SJCRH30 (cell line): Measurements from ENCODE around the gene LAMB2. TPM values are rescaled to one million over a fixed set of nuclear protein-coding genes. Genes with fewer than 3 reads are reported as not detected.

Experiments
- DNase-seq, 2 experiments: peaks; one replicate each; pipeline ENCODE4 v3.0.0-alpha.2; 2015 to 2020
- H3K27ac ChIP-seq: fragments of 250-450 bp; sonication (Bioruptor Pico); 2 replicates; pipeline ENCODE4 v1.5.1; 2020; ENCODE audit warnings: mild to moderate bottlenecking, moderate library complexity
- H3K27me3 ChIP-seq: fragments of 250-450 bp; sonication (Bioruptor Pico); 2 replicates; pipeline ENCODE4 v1.5.1; 2020; ENCODE audit warnings: mild to moderate bottlenecking, moderate library complexity
- H3K36me3 ChIP-seq: fragments of 250-450 bp; sonication (Bioruptor Pico); 2 replicates; pipeline ENCODE4 v1.5.1; 2020; ENCODE audit warnings: mild to moderate bottlenecking, moderate library complexity
- H3K4me1 ChIP-seq: fragments of 250-450 bp; sonication (Bioruptor Pico); 2 replicates; pipeline ENCODE4 v1.5.1; 2020; ENCODE audit warnings: mild to moderate bottlenecking, moderate library complexity
- H3K4me3 ChIP-seq: fragments of 250-450 bp; sonication (Bioruptor Pico); 2 replicates; pipeline ENCODE4 v1.5.1; 2020; ENCODE audit warnings: mild to moderate bottlenecking, moderate library complexity
- H3K9me3 ChIP-seq: fragments of 250-450 bp; sonication (Bioruptor Pico); replicated peaks from 2 replicates; pipeline ENCODE4 v1.5.1; 2020; ENCODE audit warnings: mild to moderate bottlenecking, moderate library complexity
- total RNA-seq: library from RNA; depleted of rRNA; stranded (reverse); fragments of >200 nt; shearing (Covaris generic); gene quantifications from 2 replicates; pipeline ENCODE4 v1.2.3, GENCODE V29; 2014; rRNA removed

Gene LAMB2
- total RNA-seq: 49.7 and 53.4 TPM in 2 replicates

DNA sequence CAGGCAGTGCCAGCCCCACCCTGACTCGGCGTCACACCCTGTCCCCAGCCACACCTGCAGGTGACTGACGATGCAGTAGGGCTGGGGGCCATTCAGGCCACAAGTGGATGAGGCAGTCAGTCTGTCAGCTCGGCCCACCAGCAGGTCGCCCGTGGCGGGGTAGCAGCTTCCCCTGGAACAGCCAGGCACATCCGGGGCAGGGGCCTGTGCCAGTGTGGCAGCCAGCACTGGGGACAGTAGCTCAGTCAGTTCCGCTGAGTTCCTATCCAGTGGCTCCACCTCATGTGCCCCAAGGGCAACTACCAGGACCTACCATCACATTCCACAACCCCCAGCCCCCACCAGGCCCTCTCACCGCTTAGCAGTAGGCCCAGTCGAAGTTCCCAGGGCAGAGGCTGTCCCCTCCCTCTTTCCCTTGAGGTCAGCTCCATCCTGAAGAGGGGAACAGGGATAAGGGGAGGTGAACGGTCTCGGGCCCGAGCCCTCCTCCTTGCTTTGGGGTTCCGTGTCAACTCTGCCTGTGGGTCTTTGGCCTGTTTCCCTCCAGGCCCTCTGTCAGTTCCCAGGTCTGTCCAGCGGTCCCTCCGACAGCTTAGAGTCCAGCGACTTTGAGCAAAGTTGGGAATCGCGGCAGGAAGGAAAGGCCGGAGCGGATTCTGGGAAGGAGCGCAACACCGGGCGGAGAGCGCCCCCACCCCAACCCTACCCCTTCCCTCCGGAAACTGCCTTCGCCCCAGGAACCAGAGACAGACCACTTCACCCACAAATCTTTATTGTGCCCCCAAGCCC lies at the start of gene LAMB2:
LAMB2 (minus strand) TSS at position 614 of the 789 bp plus-strand sequence; CDS start at position 431, 183 bp downstream.
- no peaks in the 10 kb centered on the region; the same call in 1 of the 2 replicates for H3K4me1 ChIP-seq
- H3K4me3 ChIP-seq: peak within 1 kb of the TSS; percentile 65
- no peaks in the 10 kb centered on the region for H3K27me3 ChIP-seq
- no peaks in the 10 kb centered on the region for H3K9me3 ChIP-seq
- H3K27ac ChIP-seq: peak within 1 kb of the TSS; percentile 55
- no peaks in the 10 kb centered on the region for H3K36me3 ChIP-seq
- DNase-seq: peak; percentile 76 to 82

- Histone ChIP-seq H3K9me3 (no peaks in the 10 kb centered on the region), H3K4me3 (no peak overlapping the region), H3K4me1 (no peaks in the 10 kb centered on the region), H3K27me3 (no peaks in the 10 kb centered on the region), H3K27ac (no peak overlapping the region), H3K36me3 (no peaks in the 10 kb centered on the region)
- DNase-seq: no peak
Observed at GRCh38 chr3:49181351-49181750, 48.5 kb upstream of the LAMB2 start.

DNA sequence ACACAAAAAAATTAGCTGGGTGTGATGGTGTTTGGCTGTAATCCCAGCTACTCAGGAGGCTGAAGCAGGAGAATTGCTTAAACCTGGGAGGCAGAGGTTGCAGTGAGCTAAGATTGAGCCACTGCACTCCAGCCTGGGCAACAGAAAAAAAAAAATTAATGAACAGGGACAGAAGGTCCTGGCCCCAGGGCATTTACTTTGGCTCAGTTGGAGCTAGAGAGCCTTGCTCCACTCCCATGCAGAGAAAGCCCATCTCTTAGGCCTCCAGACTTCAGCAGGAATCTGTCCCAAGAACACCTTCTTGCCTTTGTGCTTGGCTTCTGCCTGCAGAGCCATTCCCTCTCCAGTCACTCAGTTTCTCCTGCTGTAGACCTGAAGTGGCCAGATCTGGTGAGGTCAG lies 47.3 kb upstream of the LAMB2 start:
- no peak for DNase-seq
- Histone ChIP-seq H3K36me3 (no peaks in the 10 kb centered on the region), H3K4me1 (no peaks in the 10 kb centered on the region)

GRCh38 chr3:49177073-49177472 lies 44.2 kb upstream of the LAMB2 start:
- no peak overlapping the region for H3K4me3 ChIP-seq
- no peak overlapping the region for H3K27ac ChIP-seq
- no peaks in the 10 kb centered on the region for H3K36me3 ChIP-seq
- no peaks in the 10 kb centered on the region for H3K27me3 ChIP-seq
- DNase-seq: no peak
- no peaks in the 10 kb centered on the region for H3K9me3 ChIP-seq
- peaks cover 8% of the 10 kb centered on the region for H3K4me1 ChIP-seq

More for the DNA sequence above, 47.3 kb upstream of the LAMB2 start:
- Histone ChIP-seq H3K27ac (no peak overlapping the region), H3K27me3 (no peaks in the 10 kb centered on the region), H3K9me3 (no peaks in the 10 kb centered on the region), H3K4me3 (no peak overlapping the region)

DNA sequence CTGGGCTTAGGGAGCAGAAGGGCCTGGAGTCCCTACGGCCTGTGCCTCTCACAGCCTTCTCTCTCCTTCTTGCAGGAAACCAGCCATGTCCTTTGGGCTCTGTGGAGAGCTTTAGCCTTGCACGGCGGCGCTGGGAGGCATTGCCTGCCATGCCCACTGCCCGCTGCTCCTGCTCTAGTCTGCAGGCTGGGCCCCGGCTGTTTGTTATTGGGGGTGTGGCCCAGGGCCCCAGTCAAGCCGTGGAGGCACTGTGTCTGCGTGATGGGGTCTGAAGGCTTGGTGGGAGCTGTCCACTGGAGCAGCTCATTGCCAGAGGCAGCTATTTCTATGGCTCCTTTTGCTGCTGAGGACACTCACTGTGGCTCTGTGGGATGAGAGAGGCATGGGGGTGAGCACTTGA lies 42.7 kb upstream of the LAMB2 start:
- no peak overlapping the region for H3K27ac ChIP-seq
- no peaks in the 10 kb centered on the region for H3K36me3 ChIP-seq
- DNase-seq: no peak
- H3K27me3 ChIP-seq: no peaks in the 10 kb centered on the region
- H3K4me3 ChIP-seq: no peak overlapping the region
- peaks cover 8% of the 10 kb centered on the region for H3K4me1 ChIP-seq
- no peaks in the 10 kb centered on the region for H3K9me3 ChIP-seq

DNA sequence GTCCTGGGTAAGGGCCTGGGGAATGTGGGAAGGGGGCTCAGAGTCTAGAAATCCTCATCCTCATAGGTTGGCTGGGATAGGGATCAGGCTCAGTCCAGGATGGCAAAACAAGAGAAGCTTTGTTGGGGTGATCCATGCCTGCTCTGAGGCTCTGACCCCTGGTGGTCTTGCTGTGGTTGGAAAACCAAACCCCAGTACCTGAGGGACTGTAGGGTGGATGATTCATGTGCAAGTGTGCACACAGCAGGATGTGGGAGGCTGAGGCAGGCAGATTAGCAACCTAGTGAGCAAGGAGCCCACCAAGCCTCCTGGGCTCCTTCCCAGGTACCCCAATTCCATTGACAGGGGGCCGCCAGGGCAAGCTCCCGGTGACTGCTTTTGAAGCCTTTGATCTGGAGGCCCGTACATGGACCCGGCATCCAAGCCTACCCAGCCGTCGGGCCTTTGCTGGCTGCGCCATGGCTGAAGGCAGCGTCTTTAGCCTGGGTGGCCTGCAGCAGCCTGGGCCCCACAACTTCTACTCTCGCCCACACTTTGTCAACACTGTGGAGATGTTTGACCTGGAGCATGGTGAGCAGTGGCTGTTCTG lies 41.6 kb upstream of the LAMB2 start:
- Histone ChIP-seq H3K4me1 (peaks cover 8% of the 10 kb centered on the region), H3K4me3 (no peak overlapping the region), H3K27me3 (no peaks in the 10 kb centered on the region), H3K36me3 (no peaks in the 10 kb centered on the region), H3K9me3 (no peaks in the 10 kb centered on the region), H3K27ac (no peak overlapping the region)
- no peak for DNase-seq

GRCh38 chr3:49173792-49174170 lies 40.9 kb upstream of the LAMB2 start:
- H3K27me3 ChIP-seq: no peaks in the 10 kb centered on the region
- H3K36me3 ChIP-seq: no peaks in the 10 kb centered on the region
- DNase-seq: no peak
- no peak overlapping the region for H3K27ac ChIP-seq
- peaks cover 8% of the 10 kb centered on the region for H3K4me1 ChIP-seq
- no peak overlapping the region for H3K4me3 ChIP-seq
- H3K9me3 ChIP-seq: no peaks in the 10 kb centered on the region

DNA sequence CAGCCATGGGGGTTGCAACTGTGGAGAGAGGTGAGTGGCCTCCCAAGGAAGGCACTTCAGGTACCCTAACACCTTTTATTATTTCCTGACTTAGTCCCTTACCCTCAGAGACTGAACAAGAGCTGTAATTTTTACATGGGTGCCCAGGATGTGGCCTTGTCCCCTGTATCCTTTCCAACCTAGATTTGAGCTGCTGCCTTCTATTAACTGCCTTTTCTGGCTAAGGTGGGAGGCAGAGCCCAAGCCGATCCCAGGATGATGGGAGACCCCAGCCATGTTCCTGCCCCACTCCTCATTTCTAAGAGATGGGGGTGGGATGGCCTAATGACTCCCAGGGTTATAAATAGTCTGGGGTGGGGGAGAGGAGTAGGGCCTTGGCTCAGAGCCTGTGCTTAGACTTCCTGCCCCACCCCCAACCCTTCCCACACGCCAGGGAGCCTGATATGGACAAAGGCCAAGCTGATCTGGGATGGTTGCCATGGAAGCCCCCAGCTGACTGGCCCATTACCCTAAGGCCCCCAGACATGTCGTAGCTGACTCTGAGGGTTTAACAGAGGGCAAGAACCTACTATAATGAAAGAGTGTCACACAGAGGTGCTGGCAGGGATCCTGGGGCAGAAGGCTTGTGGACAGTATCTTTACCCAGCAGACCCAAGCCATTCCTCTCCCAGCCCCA lies 40.4 kb upstream of the LAMB2 start:
- Histone ChIP-seq H3K4me1 (peaks cover 8% of the 10 kb centered on the region), H3K9me3 (no peaks in the 10 kb centered on the region), H3K4me3 (no peak overlapping the region), H3K27me3 (no peaks in the 10 kb centered on the region), H3K27ac (no peak overlapping the region), H3K36me3 (no peaks in the 10 kb centered on the region)
- peak; percentile 45 to 59 for DNase-seq

DNA sequence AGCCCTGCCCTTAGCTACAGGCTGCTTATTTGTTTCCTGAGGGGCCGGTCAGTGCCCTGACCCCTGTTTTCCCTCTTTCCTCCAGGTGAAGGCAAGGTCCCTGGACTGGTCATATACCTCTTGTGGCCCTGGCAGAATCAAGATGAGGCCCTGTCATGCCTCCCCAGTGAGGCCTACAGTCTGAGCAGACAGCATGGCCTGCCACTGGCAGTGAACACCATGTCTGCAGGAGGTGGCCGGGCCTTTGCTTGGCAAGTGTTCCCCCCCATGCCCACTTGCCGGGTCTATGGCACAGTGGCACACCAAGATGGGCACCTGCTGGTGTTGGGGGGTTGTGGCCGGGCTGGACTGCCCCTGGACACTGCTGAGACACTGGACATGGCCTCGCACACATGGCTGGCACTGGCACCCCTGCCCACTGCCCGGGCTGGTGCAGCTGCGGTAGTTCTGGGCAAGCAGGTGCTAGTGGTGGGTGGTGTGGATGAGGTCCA lies 39.7 kb upstream of the LAMB2 start:
- Histone ChIP-seq H3K27me3 (no peaks in the 10 kb centered on the region), H3K4me3 (no peak overlapping the region), H3K36me3 (no peaks in the 10 kb centered on the region), H3K4me1 (peaks cover 8% of the 10 kb centered on the region), H3K27ac (no peak overlapping the region), H3K9me3 (no peaks in the 10 kb centered on the region)
- no peak for DNase-seq

GRCh38 chr3:49171775-49172500 lies 39.1 kb upstream of the LAMB2 start:
- peak in 1 of 2 experiments; percentile 10 for DNase-seq
- Histone ChIP-seq H3K4me1 (peaks cover 8% of the 10 kb centered on the region), H3K36me3 (no peaks in the 10 kb centered on the region), H3K9me3 (no peaks in the 10 kb centered on the region), H3K27me3 (no peaks in the 10 kb centered on the region), H3K27ac (no peak overlapping the region), H3K4me3 (peak overlapping the region; percentile 65)

DNA sequence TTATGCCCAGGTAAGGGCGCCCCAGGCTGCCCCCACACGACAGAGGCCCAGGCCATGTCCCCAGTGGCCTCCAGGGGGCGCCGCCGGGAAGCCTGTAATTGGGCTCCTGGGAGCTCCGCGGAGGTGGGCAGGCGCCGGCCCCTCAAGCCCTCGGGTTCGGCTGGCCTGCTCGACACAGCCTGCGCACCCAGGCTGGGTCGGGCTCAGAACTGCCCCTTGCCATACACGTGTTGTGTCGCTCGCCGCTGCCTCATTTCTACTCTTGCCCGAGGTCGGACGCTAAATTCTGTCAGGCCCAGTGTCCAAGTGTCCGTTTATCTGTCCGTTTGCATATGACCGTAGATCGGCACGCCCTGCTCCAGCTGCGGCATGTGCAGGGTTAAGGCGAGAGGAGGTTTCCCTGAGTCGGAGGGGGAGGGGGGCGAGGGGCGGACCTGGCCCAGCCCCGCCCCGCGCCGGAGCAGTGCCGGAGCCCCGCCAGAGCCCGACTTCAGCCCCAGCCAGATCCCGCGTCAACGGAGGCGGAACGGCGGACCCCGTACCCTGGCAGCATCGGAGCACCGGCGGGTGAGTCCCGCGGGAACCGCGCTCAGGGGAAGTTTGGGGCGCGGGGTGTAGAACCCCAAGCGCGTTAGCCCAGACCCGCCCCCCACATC lies 38.4 kb upstream of the LAMB2 start, which contains the start of gene KLHDC8B:
KLHDC8B (plus strand) TSS at position 480 of the 656 bp plus-strand sequence. CDS start 1,172 bp downstream, outside the sequence.
- no peak within 1 kb of the TSS; the same call in 1 of the 2 replicates for H3K27ac ChIP-seq
- peak within 1 kb of the TSS; percentile 65 for H3K4me3 ChIP-seq
- no peaks in the 10 kb centered on the region for H3K9me3 ChIP-seq
- H3K36me3 ChIP-seq: no peaks in the 10 kb centered on the region
- peak; percentile 83 to 89 for DNase-seq
- H3K4me1 ChIP-seq: peaks cover 13% of the 10 kb centered on the region
- no peaks in the 10 kb centered on the region for H3K27me3 ChIP-seq

DNA sequence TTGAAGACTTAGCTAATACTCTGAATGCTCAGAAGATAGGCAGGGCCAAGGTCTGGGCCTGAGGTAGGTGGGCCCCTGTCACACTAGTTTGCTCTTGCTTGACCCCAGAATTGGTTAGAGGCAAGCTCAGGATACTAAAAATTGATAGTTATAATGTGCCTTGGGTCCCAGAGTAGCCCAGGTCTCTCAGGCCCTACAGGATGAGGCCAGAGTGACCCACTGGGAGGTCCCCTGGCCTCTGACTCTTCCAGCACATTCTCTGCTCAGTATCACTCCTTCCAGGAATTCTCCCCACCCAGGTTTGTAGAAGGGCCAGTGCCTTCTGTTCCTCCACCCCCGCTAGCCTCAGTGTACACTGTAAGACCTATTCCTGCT lies 37.9 kb upstream of the LAMB2 start:
- DNase-seq: no peak
- no peaks in the 10 kb centered on the region for H3K36me3 ChIP-seq
- H3K4me1 ChIP-seq: peaks cover 13% of the 10 kb centered on the region
- no peak overlapping the region for H3K27ac ChIP-seq
- H3K27me3 ChIP-seq: no peaks in the 10 kb centered on the region
- no peaks in the 10 kb centered on the region for H3K9me3 ChIP-seq
- H3K4me3 ChIP-seq: peak overlapping the region; percentile 65

- no peaks in the 10 kb centered on the region for H3K27me3 ChIP-seq
- peaks cover 12% of the 10 kb centered on the region for H3K36me3 ChIP-seq
- no peak overlapping the region for H3K27ac ChIP-seq
- no peak for DNase-seq
- no peaks in the 10 kb centered on the region for H3K9me3 ChIP-seq
- H3K4me1 ChIP-seq: peaks cover 9% of the 10 kb centered on the region
- peak overlapping the region; percentile 88 for H3K4me3 ChIP-seq
Observed at GRCh38 chr3:49166752-49167556, 34.1 kb upstream of the LAMB2 start.
